Nucleus accumbens (tissue), 56 donors: ENCODE results near the gene PNLIP.

Source experiments
- DNase-seq, 56 donors: peaks; one replicate each; lab custom pipeline; 2025; lab: John Stamatoyannopoulos, UW

The PNLIP gene

DNA sequence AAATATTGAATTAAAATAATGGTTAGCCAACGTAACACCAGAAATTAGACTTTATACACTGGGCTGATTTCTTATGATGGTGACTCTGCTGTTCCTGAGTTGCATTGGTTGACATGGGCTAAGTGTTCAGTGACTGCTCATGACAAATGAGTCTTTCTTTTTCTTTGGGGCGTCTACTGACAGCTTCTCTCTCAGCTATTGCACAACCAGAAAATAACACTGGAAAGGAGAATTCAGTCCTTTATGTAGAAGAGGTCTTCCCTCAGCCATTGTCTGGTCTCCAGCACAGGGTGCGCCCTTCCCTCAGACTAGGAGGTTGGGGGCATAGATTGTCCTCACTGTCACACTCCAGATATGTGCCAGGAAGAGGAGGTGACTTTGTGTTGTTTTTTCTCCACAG lies 21.6 kb downstream of the PNLIP start:
- no peak for DNase-seq

DNA sequence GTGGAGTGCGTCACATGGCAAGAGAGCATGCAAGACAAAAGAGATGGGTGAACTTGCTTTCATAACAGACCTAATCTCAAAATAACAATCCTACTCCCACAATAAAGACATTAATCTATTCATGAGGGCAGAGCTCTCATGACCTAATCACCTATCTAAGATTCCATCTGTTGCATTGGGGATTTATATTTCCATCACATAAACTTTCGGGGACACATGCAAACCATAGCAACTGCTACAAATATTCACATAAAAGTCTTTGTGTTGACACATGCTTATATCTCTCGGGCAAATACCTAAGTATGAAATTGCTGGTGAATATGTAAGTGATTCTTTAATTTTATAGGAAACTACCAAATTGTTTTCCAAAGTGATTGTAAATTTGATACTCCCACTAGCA lies 29.1 kb downstream of the PNLIP start:
- no peak for DNase-seq

DNA sequence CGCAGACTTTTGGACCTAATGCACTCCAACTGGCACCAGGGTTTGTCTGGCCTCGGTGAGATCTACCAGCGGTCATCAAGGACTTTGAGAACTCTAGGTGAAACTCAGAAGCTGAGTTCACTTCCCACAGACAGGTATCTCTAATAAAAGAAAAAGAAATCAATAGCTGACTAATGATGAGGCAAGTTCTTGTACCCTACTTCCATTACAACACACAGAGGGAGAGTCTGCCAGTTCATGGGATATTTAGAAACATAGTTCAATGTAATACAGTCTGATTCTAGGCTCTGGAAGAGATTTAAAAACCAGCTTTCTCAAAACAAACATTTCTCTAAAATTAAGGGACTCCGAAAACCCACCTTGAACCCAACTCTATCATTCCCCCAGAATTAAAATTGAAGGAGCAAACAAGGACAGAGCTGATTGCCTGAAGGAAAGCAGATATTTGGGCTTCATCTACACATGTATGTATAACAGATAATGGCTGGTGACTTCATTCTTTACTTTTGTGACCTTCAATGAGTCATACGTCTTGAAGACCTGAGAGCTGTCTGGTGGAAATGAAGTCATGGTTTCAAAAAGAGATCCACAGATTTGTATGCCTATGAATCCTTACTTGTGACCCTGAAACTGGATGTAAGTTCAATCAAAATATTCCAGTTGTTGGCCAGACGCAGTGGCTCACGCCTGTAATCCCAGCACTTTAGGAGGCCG lies 42.3 kb downstream of the PNLIP start:
- DNase-seq, result no peak

DNA sequence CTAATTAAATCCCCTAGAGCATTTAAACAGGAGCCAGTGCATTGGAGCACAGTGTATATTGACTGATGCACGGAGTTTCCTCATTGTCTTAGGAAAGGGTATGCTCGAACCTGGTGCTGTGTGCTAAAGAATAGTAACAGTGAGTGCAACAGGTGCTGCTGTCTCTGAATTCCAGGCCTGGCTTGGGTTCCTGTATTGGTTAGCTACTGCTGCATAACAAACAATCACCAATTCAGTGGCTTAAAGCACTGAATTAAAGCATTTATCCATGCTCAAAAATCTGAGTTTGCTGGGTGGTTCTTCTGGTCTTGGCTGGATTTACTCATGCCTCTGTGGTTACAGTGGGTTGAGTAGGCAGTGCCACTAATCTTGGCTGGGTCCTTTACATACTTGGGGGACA lies 43.3 kb downstream of the PNLIP start:
- no peak for DNase-seq

DNA sequence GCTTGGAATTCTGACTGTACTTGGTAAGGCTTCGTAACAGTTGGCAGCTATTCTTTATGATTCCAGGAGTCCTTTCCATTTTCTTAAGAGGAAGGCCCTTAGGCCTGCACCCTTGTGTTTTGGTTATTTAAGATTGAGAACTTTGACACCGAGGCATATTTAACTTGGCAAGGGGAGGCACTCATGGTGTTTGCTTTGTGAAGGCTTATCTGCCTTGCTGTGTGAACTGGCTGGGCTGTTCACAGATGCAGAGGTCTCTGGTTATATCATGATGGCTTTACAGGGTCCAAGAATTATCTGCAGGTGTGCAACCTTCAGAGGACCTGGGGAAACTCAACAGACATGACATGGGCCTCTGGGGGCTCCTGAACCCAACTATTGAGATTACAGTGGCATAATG lies 44.2 kb downstream of the PNLIP start:
- no peak for DNase-seq

DNA sequence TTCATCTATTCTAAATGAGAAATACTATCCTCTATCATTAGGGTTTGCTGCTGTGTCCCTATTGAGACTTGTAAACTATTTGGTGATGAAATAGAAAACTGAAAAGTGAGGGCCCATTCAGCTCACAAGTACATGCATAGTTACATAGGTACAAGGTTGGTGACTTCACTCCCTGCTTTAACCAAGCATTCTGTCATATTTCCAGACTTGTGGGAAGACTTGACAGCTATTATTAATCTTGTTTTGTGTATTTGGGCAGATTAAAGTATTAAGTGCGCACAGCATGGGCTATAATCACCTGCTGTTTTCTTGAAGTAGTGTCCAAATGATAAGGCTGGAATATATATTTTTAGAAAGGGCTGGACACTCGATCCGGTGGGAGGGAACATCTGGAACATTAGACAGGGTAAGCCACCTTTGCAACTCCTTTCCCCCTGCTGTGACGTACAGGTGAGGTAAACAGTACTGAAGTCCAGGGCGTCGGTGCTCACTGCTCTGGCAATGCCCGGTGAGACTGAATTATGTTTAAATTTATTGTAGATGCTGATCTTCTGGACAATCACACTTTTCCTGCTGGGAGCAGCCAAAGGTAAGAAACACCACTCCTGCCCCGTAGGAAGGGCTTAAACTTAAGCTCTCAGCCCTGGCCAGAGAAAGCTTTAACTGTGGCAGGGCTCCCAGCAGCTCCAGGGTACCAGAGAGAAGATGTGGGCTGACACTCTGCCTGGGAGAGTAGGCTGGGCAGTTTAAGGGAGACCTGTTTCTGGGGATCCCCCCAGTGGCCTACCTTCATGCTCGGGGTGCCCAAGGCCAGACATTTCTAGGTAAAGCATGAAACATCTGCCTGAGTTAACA lies 45.1 kb downstream of the PNLIP start, which contains the start of gene PNLIPRP1:
Gene PNLIPRP1, plus strand, starts transcription at position 370 of the 855 bp plus-strand sequence. Its CDS starts 171 bp downstream, at position 541.
- no peak for DNase-seq

DNA sequence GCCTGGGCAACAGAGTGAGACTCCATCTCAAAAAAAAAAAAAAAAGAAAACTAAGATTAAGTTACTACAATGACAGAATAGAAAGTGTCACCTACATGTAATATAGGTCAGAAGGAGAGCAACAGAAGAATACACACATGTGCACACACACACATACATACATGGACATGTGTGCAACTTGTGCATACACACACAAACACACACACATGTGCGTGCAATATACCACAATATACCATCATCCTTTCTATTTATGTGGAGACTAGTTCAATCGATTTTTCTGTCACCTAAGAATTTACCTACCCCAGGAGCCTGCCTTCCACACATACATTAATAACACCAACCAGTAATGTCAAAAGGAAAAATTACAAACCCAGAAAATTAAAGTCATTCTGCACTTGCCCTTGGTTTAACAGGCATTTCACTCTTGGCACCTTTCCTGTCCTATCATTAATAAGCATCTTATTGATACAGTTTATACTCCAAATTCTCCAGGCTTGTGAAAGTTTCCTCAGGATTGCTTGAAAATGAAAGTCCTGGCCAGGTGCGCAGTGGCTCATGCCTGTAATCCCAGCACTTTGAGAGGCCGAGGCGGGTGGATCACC lies 47.5 kb downstream of the PNLIP start:
- no peak for DNase-seq

DNA sequence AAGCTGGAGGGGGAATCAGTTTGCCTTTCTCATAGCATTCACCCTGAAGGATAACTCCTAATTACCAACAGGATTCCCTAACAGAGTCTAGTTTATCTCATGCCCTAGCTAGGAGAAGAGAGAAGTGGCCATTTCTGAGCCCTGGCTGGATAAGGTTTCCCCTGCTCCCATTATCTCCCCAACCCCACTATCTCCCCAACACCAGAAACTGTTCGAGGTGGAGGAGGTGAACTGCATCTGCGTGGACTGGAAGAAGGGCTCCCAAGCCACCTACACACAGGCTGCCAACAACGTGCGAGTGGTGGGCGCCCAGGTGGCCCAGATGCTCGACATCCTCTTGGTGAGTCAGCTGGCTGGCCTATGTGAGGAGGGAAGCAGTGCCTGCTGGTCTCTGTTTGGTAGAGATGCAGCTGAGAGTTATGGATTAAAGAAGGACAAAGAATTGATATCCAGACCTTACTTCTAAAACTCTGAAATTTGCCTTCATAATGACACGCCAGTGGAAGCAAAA lies 48.8 kb downstream of the PNLIP start:
- DNase-seq, result no peak

DNA sequence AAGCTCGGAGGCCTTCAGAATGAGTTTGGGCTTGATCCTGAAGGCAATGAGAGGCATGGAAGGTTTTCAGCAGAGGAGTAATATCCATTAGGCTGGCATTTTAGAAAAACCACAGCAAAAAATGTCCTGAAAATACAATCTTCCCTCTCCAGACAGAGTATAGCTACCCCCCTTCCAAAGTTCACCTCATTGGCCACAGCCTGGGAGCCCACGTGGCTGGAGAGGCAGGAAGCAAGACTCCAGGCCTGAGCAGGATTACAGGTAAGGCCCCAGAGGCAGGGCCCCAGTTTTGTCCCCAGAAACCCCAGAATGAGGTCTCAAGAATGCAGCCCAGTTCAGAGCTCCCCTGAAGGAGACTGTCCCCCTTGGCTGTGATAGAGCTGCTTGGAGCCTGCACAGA lies 50.3 kb downstream of the PNLIP start:
- DNase-seq, result no peak

DNA sequence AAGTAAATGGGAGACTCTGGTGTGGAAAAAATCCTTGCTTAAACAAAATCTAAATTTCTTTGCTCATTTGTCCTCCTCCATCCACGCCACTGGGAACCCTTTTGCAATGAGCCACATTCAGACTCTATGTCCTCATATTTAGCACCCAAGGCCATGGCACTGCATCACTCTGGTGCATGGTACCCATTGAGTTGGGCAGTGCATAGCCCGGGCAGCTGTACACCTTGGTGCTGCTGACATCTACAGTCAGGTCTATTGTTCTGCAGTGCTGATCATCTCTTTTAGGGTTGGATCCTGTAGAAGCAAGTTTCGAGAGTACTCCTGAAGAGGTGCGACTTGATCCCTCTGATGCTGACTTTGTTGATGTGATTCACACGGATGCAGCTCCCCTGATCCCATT lies 51.8 kb downstream of the PNLIP start:
- DNase-seq, result no peak

DNA sequence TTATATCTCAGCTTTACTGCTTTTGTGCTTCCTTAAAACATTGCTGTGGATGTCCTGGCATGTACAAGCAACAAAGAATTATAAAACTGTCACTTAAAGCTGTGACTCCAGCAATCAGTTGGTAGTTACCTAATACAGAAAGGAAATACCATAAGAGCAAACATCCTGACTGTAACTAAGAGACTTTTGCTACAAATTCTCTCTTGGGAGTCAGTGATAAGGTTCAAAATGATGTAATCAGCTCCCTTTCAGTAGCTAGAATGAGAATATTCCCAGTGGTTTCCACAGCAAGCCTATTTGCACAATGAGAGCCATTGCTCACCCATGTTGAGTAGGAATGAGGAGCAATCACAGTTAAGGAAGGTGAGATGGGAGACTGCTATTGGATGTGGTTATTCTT lies 52.6 kb downstream of the PNLIP start:
- DNase-seq, result no peak

DNA sequence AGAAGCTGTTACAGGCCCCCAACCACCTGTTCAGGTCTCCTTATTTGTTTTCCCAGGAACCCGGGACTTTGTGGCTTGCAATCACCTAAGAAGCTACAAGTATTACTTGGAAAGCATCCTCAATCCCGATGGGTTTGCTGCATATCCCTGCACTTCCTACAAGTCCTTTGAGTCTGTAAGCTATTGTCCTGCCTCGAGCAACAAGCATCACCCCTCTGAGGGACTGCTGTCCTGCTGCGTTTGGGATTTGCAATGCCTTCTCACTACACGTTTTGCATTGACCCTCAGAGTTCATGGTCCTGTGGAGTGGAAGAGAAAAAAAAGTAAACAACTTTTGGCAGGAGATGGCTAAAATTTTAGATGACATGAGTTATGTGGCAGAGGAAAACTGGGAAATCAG lies 54.3 kb downstream of the PNLIP start:
- no peak for DNase-seq

DNA sequence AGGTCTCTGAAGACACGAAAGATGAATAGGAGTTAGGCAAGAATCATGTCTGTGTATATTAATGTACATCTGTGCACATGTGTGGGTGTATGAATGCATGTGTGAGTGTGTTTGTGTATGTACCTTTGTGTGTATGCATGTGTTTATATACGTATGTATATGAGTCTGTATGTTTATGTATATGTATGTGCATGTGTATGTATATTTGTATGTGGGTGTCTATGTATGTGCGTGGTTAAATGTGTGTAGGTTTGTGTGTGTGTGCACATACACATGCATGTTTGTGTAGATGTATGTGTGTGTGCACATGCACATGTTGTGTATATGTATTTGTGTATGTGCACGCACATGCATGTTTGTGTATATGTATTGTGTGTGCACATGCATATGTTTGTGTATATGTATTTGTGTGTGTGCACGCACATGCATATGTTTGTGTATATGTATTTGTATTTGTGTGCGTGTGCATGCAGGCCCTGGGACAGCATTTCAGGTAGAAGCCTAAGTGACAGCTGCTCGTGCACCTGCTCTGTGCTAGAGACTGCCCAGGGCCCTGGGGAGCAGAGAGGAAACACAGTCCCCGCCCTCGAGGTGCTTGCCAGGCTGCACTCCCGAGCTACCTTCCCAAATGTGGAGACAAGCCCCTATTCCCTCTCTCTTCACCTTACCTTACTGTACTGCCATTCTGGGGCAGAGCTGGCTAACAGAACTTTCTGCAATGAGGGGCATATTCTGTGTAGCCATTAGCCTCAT lies 57.1 kb downstream of the PNLIP start:
- DNase-seq, result no peak

DNA sequence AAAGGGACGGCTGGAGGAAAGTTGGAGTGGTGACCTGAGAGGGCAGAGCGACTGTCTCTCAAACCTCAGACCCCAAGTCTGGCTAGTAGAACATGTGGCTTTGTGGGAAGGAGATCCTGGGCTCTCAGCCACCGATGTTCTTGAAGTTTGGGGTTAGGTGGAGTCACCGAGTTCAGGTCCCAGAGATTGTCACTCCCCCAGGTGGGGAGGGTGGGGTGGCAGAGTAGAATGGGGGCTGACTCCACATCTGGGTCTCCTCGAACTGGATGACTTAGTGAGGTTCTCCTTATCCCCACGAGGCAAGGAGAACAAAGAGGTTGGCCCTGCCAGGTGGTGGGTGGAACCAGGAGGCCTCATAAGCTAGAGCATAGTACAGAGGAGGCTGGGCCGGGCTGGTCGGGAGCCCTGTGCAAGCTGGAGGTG lies 60.3 kb downstream of the PNLIP start:
- no peak for DNase-seq

DNA sequence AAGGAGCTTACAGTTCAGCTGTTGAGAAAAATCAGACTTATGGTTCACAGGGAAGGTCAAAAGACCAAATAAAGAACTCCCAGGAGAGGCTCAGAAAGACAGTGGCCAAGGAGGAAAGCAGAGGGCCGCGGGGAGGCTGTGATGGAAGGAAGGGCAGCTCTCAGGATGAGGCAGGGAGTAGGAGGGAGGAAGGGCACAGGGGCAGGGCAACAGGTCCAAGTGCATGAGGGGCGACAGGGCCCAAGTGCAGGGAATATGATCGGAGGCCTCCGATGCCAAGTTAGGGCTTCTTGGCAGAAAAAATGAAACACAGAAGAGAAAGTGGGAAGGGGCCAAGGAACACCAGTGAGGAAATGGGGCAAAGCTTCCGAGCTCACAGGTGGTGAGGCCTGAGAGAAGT lies 61.6 kb downstream of the PNLIP start:
- DNase-seq, result no peak

DNA sequence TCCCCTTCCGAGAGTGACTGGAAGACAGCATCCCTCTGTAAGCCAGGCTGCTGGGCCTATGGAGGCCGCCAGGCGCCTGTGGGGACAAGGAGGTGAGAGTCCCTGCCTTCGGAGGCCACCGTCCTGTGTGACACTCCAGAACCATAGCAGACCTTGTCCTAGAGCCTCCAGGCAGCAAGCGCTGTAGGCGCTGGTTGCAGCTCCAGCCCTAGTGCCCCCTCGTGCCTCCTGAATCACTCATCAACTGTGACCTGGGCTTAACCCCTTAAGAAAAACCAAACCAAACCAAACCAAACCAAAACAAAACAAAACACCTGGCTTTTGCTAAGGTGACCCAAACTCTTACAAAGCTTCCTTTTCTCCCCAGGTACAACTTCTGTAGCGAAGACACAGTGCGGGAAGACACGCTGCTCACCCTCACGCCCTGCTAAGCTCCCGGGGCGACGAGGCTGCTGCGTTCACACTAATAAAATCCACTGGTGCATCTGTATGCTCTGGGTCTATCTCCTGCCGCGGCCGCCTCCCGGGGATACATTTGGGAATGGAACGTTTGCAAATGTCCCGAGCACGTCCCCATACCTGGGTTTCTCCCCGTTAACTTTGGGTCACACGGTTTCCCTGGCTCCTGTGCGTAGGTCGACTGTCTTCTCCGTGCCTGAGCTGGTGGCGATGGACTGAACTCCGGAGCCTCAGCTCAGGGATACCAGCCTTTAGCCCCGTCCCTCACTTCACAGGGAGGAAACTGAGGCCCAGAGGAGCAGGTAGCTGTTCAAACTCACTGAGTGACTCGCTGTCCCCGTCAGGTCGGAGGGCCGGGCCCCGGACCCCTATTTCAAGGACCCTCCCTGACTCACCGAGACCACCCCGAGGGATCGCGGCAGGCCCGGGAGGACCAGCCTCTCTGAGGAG lies 63.2 kb downstream of the PNLIP start:
- DNase-seq, result no peak

DNA sequence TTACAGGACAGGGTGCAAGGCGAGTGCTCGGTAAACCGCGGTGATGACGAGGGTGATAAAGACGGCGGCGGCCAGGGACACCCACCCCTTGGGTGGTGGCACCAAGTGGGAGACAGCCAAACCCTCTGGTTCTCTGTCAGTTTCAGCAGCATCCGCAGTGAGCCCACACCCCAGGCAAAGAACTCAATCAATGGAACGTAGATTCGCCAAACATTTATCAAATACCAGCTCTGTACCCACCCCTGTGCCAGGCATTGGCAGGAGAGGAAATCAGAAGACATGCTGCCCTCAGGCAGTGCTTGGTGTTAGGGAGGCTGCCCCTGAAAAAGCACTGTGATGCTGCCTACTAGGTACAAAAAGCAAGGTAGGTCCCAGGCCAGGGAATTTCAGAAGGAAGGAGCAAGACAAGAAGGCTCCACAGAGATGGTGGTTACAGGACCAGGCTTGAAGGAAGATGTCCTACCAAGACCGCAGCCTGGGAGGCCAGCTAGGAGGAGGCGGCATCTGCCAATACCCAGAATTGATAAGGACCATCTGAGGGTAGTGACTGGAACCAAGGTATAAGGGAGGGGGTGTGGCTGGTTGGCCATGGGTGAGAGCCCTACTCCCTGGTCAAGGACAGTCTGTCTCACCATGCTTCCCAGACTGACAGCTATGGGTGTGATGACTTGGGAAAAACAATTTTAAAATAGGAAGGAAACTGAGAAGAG lies 64.9 kb downstream of the PNLIP start:
- DNase-seq, result no peak

DNA sequence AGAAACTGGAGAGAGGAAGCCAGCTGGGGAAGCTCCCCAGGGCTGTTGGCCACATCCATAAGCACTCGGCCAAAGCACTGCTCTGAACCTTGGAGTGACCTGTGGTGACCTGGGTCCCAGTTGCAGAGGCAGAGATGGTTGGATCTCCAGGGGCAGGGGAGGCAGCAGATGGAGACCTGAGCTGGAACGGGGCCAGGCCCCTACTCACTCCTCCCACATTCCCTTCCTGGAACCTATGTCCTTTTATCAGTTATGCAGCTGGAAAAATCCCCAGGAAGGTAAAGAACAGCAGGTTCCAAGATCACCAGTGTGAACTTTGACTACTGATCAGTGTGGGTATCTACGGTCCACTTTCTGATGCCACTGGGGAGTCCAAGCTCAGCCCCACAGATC lies 65.4 kb downstream of the PNLIP start:
- no peak for DNase-seq
